ENCODE results near the gene MAPK9.

The MAPK9 gene

GRCh38 chr5:180250329-180250728 lies 41.6 kb downstream of the MAPK9 start:
- DNase-seq (ENCODE audit: low read depth), result no peak
- no peak for TF ChIP-seq CTCF (conservative IDR thresholded peaks at IDR 0.05; ENCODE audit: control insufficient read depth, insufficient read depth, low read depth, low read length)
- H3K4me3 ChIP-seq (ENCODE audit: control insufficient read depth, low read depth, low read length), result no peak overlapping the region

DNA sequence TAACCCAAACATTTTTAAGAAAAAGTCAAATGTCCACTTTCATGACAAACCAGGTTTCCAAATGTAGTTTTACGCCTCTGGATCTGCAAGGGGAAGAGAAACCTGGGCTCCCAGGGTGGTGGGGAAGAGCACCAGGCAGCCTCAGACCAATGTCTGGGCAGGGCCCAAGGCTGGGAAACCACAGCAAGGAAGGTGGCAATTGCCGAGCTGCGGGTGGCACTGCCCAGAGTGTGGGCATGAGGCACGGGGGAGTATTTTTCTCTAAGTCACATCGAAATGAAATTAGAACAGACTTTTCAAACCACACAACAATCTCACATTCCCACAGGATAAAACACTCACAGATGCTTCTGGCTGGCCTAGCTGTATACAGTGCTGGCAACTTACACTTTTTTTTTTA lies 50.3 kb downstream of the MAPK9 start:
- H3K4me3 ChIP-seq (ENCODE audit: control insufficient read depth, low read depth, low read length), result no peak overlapping the region
- DNase-seq (ENCODE audit: low read depth), result no peak
- no peak for TF ChIP-seq CTCF (conservative IDR thresholded peaks at IDR 0.05; ENCODE audit: control insufficient read depth, insufficient read depth, low read depth, low read length)

DNA sequence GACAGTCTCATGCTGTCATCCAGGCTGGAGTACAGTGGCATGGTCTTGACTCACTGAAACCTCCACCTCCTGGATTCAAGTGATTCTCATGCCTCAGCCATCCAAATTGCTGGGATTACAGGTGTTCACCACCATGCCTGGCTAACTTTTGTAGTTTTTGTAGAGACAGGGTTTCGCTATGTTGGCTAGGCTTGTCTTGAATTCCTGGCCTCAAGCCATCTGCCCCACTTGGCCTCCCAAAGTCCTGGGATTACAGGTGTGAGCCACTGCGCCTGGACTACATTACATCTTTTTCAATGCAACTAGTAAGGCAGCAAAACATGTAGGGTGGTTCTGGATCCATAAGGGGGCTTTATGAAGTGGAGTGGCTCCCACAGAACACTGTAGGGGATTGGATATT lies 53.3 kb downstream of the MAPK9 start:
- no peak overlapping the region for H3K4me3 ChIP-seq (ENCODE audit: control insufficient read depth, low read depth, low read length)
- no peak for DNase-seq (ENCODE audit: low read depth)
- no peak for TF ChIP-seq CTCF (conservative IDR thresholded peaks at IDR 0.05; ENCODE audit: control insufficient read depth, insufficient read depth, low read depth, low read length)

DNA sequence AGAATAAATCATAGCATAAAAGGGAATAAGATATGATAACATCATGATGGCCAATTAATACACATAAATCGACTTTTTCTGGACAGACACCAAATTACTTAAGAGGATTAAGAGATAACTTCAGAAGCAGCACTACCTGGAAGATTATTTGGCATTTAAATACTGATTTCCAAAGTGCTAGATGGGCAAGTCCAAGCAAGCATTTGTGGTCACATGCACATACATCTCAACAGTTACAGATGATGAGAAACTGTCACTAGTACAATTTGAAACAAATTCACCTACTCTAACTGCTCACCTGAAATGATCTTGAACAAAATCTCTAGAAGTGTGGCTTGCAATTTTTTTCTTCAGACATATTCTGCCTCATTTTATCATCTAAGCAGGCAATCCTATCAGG lies 56.0 kb downstream of the MAPK9 start:
- no peak for TF ChIP-seq CTCF (conservative IDR thresholded peaks at IDR 0.05; ENCODE audit: control insufficient read depth, insufficient read depth, low read depth, low read length)
- H3K4me3 ChIP-seq (ENCODE audit: control insufficient read depth, low read depth, low read length), result no peak overlapping the region
- no peak for DNase-seq (ENCODE audit: low read depth)

GRCh38 chr5:180235077-180235476 lies 56.8 kb downstream of the MAPK9 start:
- no peak for TF ChIP-seq CTCF (conservative IDR thresholded peaks at IDR 0.05; ENCODE audit: control insufficient read depth, insufficient read depth, low read depth, low read length)
- H3K4me3 ChIP-seq (ENCODE audit: control insufficient read depth, low read depth, low read length), result no peak overlapping the region
- DNase-seq (ENCODE audit: low read depth), result no peak

DNA sequence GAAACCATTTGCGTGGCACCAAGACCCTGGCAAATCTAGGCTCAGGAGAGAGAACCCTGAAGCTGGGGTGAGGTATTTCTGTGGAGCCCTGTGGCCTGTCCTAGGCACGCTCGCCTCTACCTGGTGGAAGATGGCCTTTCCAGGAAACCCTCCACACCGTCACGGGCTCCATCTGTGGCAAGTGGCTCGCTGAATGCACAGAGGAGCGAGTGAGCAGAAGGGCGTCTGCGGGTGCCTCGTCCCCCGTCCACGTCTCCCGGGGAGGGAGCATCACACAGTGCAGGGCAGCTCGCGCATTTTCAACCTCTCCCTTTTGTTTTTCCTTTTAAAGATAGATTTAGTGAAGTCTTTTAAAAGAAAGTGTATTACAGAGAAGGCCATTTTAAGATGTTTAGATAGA lies 57.6 kb downstream of the MAPK9 start:
- no peak for TF ChIP-seq CTCF (conservative IDR thresholded peaks at IDR 0.05; ENCODE audit: control insufficient read depth, insufficient read depth, low read depth, low read length)

GRCh38 chr5:180233729-180234128 lies 58.2 kb downstream of the MAPK9 start:
- H3K4me3 ChIP-seq (ENCODE audit: control insufficient read depth, low read depth, low read length), result no peak overlapping the region
- DNase-seq (ENCODE audit: low read depth), result no peak

More for the DNA sequence above, 57.6 kb downstream of the MAPK9 start:
- no peak for DNase-seq (ENCODE audit: low read depth)
- H3K4me3 ChIP-seq (ENCODE audit: control insufficient read depth, low read depth, low read length), result no peak overlapping the region

More at GRCh38 chr5:180233729-180234128, 58.2 kb downstream of the MAPK9 start:
- no peak for TF ChIP-seq CTCF (conservative IDR thresholded peaks at IDR 0.05; ENCODE audit: control insufficient read depth, insufficient read depth, low read depth, low read length)

Data from fibroblast of mammary gland (primary cell).